ENCODE results near the gene LATS2.

The LATS2 gene

DNA sequence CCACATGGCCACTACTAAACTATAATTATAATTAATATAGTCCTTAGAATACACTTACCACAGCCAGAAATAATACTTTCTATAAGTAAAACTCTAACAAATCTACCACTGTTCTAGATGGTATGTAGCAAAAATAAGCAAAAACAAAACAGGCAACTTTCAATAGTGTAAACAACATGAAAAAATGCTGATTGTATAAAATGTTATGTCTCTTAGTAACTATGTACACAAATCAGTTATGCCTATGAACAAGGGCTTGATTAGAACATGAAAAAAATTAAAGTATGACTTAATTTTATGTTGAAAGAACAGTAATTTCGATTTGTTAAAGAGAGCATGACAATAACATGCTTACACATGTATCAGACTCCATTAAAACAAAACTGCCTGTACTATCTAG lies 60.7 kb downstream of the LATS2 start:
- Histone ChIP-seq H3K4me1 (ENCODE audit: control insufficient read depth, insufficient read depth, low read length) (no peaks in the 10 kb centered on the region), H3K4me3 (ENCODE audit: low read depth, low read length) (no peak overlapping the region), H3K36me3 (ENCODE audit: control insufficient read depth in 2 of 2, insufficient read depth in 1 of 2, low read length in 2 of 2) (no peaks in the 10 kb centered on the region), H3K9me3 (ENCODE audit: control insufficient read depth, insufficient read depth, low read depth, low read length) (no peaks in the 10 kb centered on the region), H3K27ac (ENCODE audit: extremely low read depth, low read depth, low read length) (no peak overlapping the region)
- ChIA-PET POLR2A (no interaction called here), CTCF (no interaction called here)
- TF ChIP-seq WT1 (tag by site-specific recombination; IDR thresholded peaks at IDR 0.05) (no peak), ZNF473 (tag by site-specific recombination; IDR thresholded peaks at IDR 0.05) (no peak)
- TF ChIP-seq, protein P1, sequence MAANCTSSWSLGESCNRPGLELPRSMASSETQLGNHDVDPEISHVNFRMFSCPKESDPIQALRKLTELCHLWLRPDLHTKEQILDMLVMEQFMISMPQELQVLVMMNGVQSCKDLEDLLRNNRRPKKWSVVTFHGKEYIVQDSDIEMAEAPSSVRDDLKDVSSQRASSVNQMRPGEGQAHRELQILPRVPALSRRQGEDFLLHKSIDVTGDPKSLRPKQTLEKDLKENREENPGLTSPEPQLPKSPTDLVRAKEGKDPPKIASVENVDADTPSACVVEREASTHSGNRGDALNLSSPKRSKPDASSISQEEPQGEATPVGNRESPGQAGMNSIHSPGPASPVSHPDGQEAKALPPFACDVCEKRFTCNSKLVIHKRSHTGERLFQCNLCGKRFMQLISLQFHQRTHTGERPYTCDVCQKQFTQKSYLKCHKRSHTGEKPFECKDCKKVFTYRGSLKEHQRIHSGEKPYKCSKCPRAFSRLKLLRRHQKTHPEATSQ (tag by site-specific recombination; IDR thresholded peaks at IDR 0.05): no peak
- TF ChIP-seq, protein P2, sequence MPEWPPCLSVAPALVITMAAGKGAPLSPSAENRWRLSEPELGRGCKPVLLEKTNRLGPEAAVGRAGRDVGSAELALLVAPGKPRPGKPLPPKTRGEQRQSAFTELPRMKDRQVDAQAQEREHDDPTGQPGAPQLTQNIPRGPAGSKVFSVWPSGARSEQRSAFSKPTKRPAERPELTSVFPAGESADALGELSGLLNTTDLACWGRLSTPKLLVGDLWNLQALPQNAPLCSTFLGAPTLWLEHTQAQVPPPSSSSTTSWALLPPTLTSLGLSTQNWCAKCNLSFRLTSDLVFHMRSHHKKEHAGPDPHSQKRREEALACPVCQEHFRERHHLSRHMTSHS (tag by site-specific recombination; IDR thresholded peaks at IDR 0.05): no peak
- TF ChIP-seq, protein P3, sequence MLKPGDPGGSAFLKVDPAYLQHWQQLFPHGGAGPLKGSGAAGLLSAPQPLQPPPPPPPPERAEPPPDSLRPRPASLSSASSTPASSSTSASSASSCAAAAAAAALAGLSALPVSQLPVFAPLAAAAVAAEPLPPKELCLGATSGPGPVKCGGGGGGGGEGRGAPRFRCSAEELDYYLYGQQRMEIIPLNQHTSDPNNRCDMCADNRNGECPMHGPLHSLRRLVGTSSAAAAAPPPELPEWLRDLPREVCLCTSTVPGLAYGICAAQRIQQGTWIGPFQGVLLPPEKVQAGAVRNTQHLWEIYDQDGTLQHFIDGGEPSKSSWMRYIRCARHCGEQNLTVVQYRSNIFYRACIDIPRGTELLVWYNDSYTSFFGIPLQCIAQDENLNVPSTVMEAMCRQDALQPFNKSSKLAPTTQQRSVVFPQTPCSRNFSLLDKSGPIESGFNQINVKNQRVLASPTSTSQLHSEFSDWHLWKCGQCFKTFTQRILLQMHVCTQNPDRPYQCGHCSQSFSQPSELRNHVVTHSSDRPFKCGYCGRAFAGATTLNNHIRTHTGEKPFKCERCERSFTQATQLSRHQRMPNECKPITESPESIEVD (tag by site-specific recombination; IDR thresholded peaks at IDR 0.05): no peak
- TF ChIP-seq, protein P4, sequence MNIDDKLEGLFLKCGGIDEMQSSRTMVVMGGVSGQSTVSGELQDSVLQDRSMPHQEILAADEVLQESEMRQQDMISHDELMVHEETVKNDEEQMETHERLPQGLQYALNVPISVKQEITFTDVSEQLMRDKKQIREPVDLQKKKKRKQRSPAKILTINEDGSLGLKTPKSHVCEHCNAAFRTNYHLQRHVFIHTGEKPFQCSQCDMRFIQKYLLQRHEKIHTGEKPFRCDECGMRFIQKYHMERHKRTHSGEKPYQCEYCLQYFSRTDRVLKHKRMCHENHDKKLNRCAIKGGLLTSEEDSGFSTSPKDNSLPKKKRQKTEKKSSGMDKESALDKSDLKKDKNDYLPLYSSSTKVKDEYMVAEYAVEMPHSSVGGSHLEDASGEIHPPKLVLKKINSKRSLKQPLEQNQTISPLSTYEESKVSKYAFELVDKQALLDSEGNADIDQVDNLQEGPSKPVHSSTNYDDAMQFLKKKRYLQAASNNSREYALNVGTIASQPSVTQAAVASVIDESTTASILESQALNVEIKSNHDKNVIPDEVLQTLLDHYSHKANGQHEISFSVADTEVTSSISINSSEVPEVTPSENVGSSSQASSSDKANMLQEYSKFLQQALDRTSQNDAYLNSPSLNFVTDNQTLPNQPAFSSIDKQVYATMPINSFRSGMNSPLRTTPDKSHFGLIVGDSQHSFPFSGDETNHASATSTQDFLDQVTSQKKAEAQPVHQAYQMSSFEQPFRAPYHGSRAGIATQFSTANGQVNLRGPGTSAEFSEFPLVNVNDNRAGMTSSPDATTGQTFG (tag by site-specific recombination; IDR thresholded peaks at IDR 0.05; ENCODE audit: borderline replicate concordance): no peak
- TF ChIP-seq, protein P5, sequence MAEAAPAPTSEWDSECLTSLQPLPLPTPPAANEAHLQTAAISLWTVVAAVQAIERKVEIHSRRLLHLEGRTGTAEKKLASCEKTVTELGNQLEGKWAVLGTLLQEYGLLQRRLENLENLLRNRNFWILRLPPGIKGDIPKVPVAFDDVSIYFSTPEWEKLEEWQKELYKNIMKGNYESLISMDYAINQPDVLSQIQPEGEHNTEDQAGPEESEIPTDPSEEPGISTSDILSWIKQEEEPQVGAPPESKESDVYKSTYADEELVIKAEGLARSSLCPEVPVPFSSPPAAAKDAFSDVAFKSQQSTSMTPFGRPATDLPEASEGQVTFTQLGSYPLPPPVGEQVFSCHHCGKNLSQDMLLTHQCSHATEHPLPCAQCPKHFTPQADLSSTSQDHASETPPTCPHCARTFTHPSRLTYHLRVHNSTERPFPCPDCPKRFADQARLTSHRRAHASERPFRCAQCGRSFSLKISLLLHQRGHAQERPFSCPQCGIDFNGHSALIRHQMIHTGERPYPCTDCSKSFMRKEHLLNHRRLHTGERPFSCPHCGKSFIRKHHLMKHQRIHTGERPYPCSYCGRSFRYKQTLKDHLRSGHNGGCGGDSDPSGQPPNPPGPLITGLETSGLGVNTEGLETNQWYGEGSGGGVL (tag by site-specific recombination; IDR thresholded peaks at IDR 0.05): no peak

DNA sequence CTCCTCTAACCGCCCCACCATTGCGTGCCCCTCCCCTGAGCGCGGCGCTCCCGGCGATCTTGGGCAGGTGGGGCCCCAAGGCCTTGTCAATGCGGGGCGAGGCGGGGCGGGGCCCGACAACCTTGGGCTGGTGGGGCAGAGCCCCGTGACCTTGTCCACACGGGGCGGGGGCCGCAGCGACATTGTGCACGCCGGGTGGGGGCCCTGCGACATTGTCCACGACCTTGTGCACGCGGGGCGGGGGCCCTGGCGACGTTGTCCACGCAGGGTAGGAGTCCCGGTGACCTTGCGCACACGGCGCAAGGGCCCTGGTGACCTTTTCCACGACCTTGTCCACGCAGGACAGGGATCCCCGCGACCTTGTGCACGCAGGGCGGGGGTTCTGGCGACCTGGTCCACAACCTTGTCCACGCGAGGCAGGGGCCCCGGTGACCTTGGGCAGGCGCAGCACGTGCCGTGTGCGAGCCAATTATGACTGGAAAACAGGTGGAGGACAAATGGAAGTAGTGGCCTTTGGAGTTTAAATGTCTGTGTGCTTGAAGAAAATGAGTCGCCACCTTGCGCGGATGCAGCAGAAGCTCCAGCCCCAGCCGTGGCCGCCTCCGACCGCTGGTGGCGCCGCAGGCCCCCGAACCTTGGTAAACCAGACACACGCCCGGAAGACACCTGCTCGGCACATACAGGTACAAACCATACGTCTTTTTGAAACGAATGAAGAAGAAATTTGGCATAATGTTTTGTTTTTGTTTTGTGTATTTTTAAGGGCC lies 62.6 kb downstream of the LATS2 start:
- CTCF ChIA-PET: no interaction called here
- POLR2A ChIA-PET: no interaction called here
- Histone ChIP-seq H3K36me3 (ENCODE audit: control insufficient read depth in 2 of 2, insufficient read depth in 1 of 2, low read length in 2 of 2) (peaks cover 0 to 3% of the 10 kb centered on the region in 2 experiments; a peak in 1 of 3 replicates), H3K27ac (ENCODE audit: extremely low read depth, low read depth, low read length) (no peak overlapping the region), H3K9me3 (ENCODE audit: control insufficient read depth, insufficient read depth, low read depth, low read length) (no peaks in the 10 kb centered on the region), H3K4me3 (ENCODE audit: low read depth, low read length) (no peak overlapping the region), H3K4me1 (ENCODE audit: control insufficient read depth, insufficient read depth, low read length) (no peaks in the 10 kb centered on the region)
- no peak for TF ChIP-seq ZNF155 (tag by site-specific recombination; IDR thresholded peaks at IDR 0.05)
- TF ChIP-seq, protein P6, sequence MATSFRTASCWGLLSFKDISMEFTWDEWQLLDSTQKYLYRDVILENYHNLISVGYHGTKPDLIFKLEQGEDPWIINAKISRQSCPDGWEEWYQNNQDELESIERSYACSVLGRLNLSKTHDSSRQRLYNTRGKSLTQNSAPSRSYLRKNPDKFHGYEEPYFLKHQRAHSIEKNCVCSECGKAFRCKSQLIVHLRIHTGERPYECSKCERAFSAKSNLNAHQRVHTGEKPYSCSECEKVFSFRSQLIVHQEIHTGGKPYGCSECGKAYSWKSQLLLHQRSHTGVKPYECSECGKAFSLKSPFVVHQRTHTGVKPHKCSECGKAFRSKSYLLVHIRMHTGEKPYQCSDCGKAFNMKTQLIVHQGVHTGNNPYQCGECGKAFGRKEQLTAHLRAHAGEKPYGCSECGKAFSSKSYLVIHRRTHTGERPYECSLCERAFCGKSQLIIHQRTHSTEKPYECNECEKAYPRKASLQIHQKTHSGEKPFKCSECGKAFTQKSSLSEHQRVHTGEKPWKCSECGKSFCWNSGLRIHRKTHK (tag by site-specific recombination; IDR thresholded peaks at IDR 0.05): no peak
- TF ChIP-seq ZNF202 (tag by site-specific recombination; IDR thresholded peaks at IDR 0.05; ENCODE audit: borderline replicate concordance): no peak
- no peak for TF ChIP-seq ZNF214 (tag by site-specific recombination; IDR thresholded peaks at IDR 0.05; ENCODE audit: borderline replicate concordance)

Data from HEK293 (cell line).